ENCODE results near the gene YAF2. TPM values are rescaled to one million over a fixed set of nuclear protein-coding genes. Genes with fewer than 3 reads are reported as not detected.

The YAF2 gene
- total and polyA plus RNA-seq, 2 donors (not counting 3 experiments of a cell fraction or from before 2014, with no cell fraction given), result 6.9 to 29.2 TPM

DNA sequence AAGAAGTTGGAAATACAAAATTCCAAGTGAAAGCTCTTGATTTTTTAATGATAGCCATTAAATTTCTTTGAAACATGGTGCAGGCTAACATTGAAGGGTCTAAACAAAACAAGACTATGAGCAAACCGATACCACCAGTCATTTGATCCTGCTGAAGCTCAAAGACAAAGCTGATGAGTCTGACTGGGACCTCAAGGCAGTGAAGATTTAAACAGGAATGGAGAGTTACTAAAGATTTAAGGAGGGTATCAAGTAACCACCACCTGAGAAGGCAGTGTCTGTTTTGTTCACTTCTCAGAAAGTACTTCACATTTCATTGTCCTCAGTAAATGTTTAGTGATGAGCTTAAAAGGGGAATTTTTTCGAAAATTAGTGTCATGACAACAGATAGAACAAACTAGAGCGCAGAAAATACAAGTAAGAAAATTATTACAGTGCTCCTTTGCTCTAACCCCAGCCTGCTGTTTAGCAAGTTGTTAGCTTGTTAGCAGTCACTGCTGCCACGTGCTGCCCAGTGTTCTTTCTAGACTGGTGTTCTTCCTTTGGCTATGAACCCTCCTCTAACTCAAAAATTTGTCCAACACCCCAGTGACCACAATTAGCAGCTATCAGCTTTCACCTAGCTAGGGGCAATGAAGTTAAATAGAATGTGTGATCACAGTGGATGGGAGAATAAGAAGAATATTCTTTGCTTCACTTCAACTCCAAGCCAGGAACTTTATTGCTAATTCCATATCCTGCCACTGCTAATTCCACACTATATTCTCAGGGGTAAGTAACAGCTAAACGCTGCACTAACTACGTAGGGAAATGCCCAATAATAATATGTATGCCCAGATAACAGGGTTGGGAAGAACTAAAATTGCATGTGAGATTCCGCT lies 41.1 kb downstream of the YAF2 start:
- BruUV-seq (replicated peaks), result no TSS peak
- Histone ChIP-seq H3K79me2 (ENCODE audit: control insufficient read depth, insufficient read depth, low read length) (no peaks in the 10 kb centered on the region), H3K4me1 (ENCODE audit: control insufficient read depth, extremely low read depth, insufficient read depth, low read length) (no peaks in the 10 kb centered on the region), H4K20me1 (replicated peaks; ENCODE audit: control insufficient read depth, extremely low read depth, insufficient read depth, low read length) (no peaks in the 10 kb centered on the region), H3K27me3 (ENCODE audit: control insufficient read depth in 2 of 2, insufficient read depth in 2 of 2, low read length in 2 of 2) (no peaks in the 10 kb centered on the region), H3K36me3 (ENCODE audit: control insufficient read depth in 2 of 2, extremely low read depth in 1 of 2, insufficient read depth in 2 of 2, low read length in 2 of 2) (peaks cover 0 to 5% of the 10 kb centered on the region in 2 experiments), H3K9me3 (replicated peaks; ENCODE audit: control insufficient read depth, insufficient read depth, low read length) (no peaks in the 10 kb centered on the region), H2AFZ (ENCODE audit: low read depth, low read length) (no peak overlapping the region), H3K4me2 (ENCODE audit: insufficient read depth, low read length) (no peak overlapping the region), H3K27ac (ENCODE audit: insufficient read depth, low read depth, low read length) (no peak overlapping the region), H3K9ac (replicated peaks; ENCODE audit: extremely low read depth, insufficient read depth, low read length) (no peak overlapping the region), H3K4me3 (replicated peaks in 1 of 3; ENCODE audit: insufficient read depth in 1 of 3, low read depth in 1 of 3, low read length in 3 of 3) (no peak overlapping the region), H3K9me1 (replicated peaks; ENCODE audit: control insufficient read depth, extremely low read depth, insufficient read depth, low read length) (no peaks in the 10 kb centered on the region)
- CTCF ChIA-PET, result interaction anchor here (1.1 to 1.3 kb wide), 2 partner anchors 13 to 16 kb away, joined by 3 to 5 read pairs; no protein-coding TSS in a partner anchor
- no peak for DNase-seq (ENCODE audit: low read depth, low spot score)
- intact Hi-C loops (cut with micrococcal nuclease), result no loop called here
- dilution Hi-C loops (cut with MboI; ENCODE audit: extremely low pct_ligation_motif_present, low sequenced_read_pairs), result no loop called here
- TF ChIP-seq MYC (IDR thresholded peaks at IDR 0.05; ENCODE audit: low read depth, low read length), result no peak
- TF ChIP-seq, protein P1, sequence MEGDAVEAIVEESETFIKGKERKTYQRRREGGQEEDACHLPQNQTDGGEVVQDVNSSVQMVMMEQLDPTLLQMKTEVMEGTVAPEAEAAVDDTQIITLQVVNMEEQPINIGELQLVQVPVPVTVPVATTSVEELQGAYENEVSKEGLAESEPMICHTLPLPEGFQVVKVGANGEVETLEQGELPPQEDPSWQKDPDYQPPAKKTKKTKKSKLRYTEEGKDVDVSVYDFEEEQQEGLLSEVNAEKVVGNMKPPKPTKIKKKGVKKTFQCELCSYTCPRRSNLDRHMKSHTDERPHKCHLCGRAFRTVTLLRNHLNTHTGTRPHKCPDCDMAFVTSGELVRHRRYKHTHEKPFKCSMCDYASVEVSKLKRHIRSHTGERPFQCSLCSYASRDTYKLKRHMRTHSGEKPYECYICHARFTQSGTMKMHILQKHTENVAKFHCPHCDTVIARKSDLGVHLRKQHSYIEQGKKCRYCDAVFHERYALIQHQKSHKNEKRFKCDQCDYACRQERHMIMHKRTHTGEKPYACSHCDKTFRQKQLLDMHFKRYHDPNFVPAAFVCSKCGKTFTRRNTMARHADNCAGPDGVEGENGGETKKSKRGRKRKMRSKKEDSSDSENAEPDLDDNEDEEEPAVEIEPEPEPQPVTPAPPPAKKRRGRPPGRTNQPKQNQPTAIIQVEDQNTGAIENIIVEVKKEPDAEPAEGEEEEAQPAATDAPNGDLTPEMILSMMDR (IDR thresholded peaks at IDR 0.05; ENCODE audit: extremely low read depth in 1 of 2, insufficient read depth in 1 of 2, low read depth in 1 of 2, low read length in 2 of 2), result no peak
- TF ChIP-seq, protein P2, sequence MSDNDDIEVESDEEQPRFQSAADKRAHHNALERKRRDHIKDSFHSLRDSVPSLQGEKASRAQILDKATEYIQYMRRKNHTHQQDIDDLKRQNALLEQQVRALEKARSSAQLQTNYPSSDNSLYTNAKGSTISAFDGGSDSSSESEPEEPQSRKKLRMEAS (IDR thresholded peaks at IDR 0.05; ENCODE audit: insufficient read depth, insufficient read length), result no peak
- no peak for TF ChIP-seq GATA2 (IDR thresholded peaks at IDR 0.05; ENCODE audit: insufficient read depth, insufficient read length, low read depth, low read length)
- TF ChIP-seq JUN (IDR thresholded peaks at IDR 0.05; ENCODE audit: borderline replicate concordance, insufficient read depth, insufficient read length, low read depth), result no peak
- TF ChIP-seq POLR2A (IDR thresholded peaks at IDR 0.05; ENCODE audit: low read depth, low read length), result no peak
- TF ChIP-seq FOS (IDR thresholded peaks at IDR 0.05; ENCODE audit: borderline replicate concordance, insufficient read depth, low read length), result no peak
- TF ChIP-seq POLR2AphosphoS5 (IDR thresholded peaks at IDR 0.05; ENCODE audit: insufficient read depth, low read depth, low read length), result no peak
- TF ChIP-seq EZH2 (IDR thresholded peaks at IDR 0.05; ENCODE audit: borderline replicate concordance, low read depth, low read length, severe bottlenecking), result no peak
- POLR2A ChIA-PET, result no interaction called here
- no peak for FAIRE-seq
